Progenitor cell of endocrine pancreas (in vitro differentiated cells): ENCODE measurements around the gene UBE2I. TPM values are rescaled to one million over a fixed set of nuclear protein-coding genes. Genes with fewer than 3 reads are reported as not detected.
A peak's percentile ranks its signal among the peaks of the same experiment; 100 is the strongest.

Experiments used
- DNase-seq: peaks from one replicate; pipeline ENCODE4 v3.0.0; 2021; ENCODE audit warnings: low spot score; ENCODE audit not compliant: unreplicated experiment
- H3K27ac Mint-ChIP-seq: 2 replicates; pipeline ENCODE4 v1.8.0; 2021; ENCODE audit warnings: mild to moderate bottlenecking, moderate library complexity, mixed read lengths
- H3K27me3 Mint-ChIP-seq: 2 replicates; pipeline ENCODE4 v1.8.0; 2021; ENCODE audit warnings: mixed read lengths
- H3K36me3 Mint-ChIP-seq: 2 replicates; pipeline ENCODE4 v1.8.0; 2022; ENCODE audit warnings: mixed read lengths; ENCODE audit not compliant: insufficient read depth
- H3K4me1 Mint-ChIP-seq: 2 replicates; pipeline ENCODE4 v1.8.0; 2021; ENCODE audit warnings: low read depth, mixed read lengths
- H3K4me3 Mint-ChIP-seq: 2 replicates; pipeline ENCODE4 v1.8.0; 2021; ENCODE audit warnings: low read depth, mild to moderate bottlenecking, moderate library complexity, mixed read lengths
- H3K9me3 Mint-ChIP-seq: 2 replicates; pipeline ENCODE4 v1.8.0; 2021; ENCODE audit warnings: low read depth, mixed read lengths
- total RNA-seq: library from RNA; stranded (reverse); gene quantifications from 2 replicates; pipeline ENCODE4 v1.2.1, GENCODE V29; 2021
- TF ChIP-seq, protein P1 (sequence below): fragments of 200-600 bp; sonication (generic); IDR thresholded peaks from one replicate; pipeline ENCODE4 v1.5.0; 2021; ENCODE audit warnings: antibody characterized with exemption, mild to moderate bottlenecking; ENCODE audit not compliant: unreplicated experiment

Gene UBE2I
- total RNA-seq, 1 donor from 2014 or later = 211 TPM

DNA sequence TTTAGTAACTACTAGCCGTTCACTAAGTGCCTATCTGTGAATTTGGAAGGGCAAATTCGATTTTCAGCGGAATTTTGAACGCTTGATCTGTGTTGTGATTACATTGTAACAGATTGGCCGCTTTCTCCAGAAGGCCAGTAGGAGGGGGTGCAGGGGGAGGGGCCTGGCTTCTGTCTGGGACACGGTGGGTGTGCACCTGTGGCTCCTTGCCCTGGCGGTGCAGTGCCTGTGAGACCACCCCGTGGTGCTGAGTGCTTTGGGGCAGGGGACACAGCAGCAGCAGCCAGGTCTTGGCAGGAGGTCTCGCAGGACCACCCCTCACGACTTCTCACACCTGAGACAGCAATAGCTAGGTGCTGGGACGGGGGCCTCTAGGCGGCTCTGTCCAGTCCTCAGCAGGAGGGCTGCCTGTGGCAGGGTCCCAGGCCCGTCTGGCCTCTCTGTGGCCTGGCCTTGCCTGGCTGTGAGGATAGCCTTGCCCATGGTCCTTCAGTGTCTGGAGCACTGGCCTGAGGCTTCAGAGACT lies 1.8 kb downstream of the UBE2I start:
- TF ChIP-seq, protein P1, sequence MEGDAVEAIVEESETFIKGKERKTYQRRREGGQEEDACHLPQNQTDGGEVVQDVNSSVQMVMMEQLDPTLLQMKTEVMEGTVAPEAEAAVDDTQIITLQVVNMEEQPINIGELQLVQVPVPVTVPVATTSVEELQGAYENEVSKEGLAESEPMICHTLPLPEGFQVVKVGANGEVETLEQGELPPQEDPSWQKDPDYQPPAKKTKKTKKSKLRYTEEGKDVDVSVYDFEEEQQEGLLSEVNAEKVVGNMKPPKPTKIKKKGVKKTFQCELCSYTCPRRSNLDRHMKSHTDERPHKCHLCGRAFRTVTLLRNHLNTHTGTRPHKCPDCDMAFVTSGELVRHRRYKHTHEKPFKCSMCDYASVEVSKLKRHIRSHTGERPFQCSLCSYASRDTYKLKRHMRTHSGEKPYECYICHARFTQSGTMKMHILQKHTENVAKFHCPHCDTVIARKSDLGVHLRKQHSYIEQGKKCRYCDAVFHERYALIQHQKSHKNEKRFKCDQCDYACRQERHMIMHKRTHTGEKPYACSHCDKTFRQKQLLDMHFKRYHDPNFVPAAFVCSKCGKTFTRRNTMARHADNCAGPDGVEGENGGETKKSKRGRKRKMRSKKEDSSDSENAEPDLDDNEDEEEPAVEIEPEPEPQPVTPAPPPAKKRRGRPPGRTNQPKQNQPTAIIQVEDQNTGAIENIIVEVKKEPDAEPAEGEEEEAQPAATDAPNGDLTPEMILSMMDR = no peak
- Mint-ChIP-seq H3K4me1 (peaks cover 19% of the 10 kb centered on the region), H3K36me3 (peaks cover 5% of the 10 kb centered on the region), H3K27me3 (no peaks in the 10 kb centered on the region), H3K9me3 (no peaks in the 10 kb centered on the region), H3K27ac (peak overlapping the region; percentile 99), H3K4me3 (peak overlapping the region; percentile 100)
- no peak for DNase-seq

DNA sequence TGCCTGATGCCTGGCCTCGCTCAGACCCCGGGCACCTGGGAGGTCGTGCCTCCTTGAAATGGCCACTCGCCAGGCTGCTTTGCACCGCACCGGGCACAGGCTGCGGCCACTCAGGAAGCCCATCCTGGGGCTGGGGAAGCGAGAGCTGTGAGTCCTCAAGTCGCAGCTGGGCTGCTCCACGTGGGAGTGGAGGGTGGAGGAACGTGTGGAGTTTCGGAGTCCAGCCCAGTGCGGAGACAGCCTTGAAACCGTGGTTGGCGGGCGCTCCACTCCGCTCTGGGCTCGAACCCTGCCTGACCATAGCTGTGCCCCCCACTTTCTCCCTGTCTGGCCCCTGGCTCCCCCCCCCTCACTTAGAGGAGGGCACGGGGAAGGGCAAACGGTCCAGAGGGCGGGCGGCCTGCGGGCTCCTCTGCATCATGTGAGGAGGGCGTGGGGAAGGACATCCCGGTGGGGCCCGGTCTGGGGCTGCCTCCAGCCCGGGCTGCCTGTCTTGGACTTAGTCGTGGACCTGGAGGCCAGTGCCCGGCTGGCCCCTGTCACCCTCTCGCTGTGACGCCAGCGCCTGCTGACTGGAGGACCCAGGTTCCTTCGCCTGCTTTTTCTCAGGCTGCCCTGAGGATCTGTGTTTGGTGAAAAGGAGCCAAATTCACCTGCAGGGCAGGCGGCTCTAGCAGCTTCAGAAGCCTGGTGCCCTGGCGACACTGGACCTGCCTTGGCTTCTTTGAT lies 2.5 kb downstream of the UBE2I start:
- Mint-ChIP-seq H3K36me3 (peaks cover 6% of the 10 kb centered on the region), H3K9me3 (no peaks in the 10 kb centered on the region), H3K4me1 (peaks cover 19% of the 10 kb centered on the region), H3K27ac (no peak overlapping the region), H3K4me3 (peak overlapping the region; percentile 100), H3K27me3 (no peaks in the 10 kb centered on the region)
- TF ChIP-seq, protein P1 = no peak
- no peak for DNase-seq

DNA sequence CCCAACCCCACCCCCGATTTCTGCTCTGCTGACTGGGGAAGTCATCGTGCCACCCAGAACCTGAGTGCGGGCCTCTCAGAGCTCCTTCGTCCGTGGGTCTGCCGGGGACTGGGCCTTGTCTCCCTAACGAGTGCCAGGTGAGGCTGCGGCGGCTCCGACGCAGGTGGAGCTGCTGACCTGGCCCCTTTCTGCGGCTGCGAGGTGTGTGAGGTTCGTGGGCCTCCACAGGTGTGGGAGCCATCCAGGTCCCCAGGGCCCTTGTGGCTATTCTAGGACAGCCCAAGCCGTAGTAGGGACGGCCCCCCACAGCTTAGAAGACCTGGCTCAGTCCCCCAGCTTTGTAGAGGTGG lies 3.0 kb downstream of the UBE2I start:
- H3K9me3 Mint-ChIP-seq = no peaks in the 10 kb centered on the region
- DNase-seq = no peak
- TF ChIP-seq, protein P1 = no peak
- peaks cover 19% of the 10 kb centered on the region for H3K4me1 Mint-ChIP-seq
- H3K27ac Mint-ChIP-seq = peak overlapping the region; percentile 67
- no peaks in the 10 kb centered on the region for H3K27me3 Mint-ChIP-seq
- H3K36me3 Mint-ChIP-seq = peaks cover 7% of the 10 kb centered on the region
- peak overlapping the region; percentile 48 for H3K4me3 Mint-ChIP-seq

DNA sequence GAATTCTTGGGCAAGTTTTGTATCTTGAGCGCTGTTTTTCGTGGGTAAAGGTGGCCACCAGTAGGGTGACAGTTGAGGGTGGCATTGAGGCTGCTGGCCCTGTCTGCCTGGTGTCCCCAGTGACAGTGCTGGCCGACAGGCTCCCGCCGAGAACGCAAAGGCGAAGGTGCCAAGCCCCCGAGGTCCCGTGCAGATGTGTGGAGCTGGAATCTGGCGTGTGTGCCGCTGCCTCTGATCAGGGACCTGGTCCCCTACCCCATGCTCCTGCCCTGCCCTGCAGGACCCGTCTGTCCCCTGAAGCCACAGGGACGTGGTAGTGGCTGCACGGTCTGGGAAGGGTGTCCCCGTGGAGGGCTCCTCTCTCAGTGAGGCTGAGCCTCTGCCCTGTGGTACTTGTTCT lies 3.5 kb downstream of the UBE2I start:
- DNase-seq = no peak
- H3K27ac Mint-ChIP-seq = peak overlapping the region; percentile 67
- no peaks in the 10 kb centered on the region for H3K9me3 Mint-ChIP-seq
- peak overlapping the region; percentile 48 for H3K4me3 Mint-ChIP-seq
- TF ChIP-seq, protein P1 = no peak
- H3K36me3 Mint-ChIP-seq = peaks cover 9% of the 10 kb centered on the region
- peaks cover 19% of the 10 kb centered on the region for H3K4me1 Mint-ChIP-seq
- H3K27me3 Mint-ChIP-seq = no peaks in the 10 kb centered on the region

DNA sequence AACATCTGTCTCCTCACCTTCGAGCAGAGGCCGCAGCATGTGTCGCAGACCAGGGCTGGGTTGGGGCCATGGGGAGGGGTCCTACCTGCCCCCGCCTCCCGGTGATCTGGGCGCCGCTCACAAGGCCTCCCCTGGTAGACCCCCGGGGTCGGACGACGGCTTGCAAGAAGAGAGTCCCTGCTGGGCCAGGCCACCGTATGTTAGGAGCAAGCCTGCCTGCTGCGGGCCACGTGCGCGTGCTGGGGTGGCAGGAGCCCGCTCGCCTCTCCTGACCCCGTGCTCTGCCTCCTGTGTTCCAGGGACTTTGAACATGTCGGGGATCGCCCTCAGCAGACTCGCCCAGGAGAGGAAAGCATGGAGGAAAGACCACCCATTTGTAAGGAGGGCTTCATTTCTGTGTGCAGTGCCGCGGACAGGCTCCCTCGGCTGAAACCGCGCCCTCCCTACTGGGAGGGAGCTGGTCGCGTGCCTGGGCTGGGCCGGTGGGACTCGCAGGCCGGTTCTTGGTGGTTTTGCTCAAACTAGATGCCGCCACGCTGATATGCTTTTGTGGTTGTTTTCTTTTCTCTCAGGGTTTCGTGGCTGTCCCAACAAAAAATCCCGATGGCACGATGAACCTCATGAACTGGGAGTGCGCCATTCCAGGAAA lies 4.4 kb downstream of the UBE2I start:
- Mint-ChIP-seq H3K4me3 (no peak overlapping the region), H3K4me1 (peaks cover 19% of the 10 kb centered on the region), H3K9me3 (no peaks in the 10 kb centered on the region), H3K27ac (peak overlapping the region; percentile 76), H3K27me3 (no peaks in the 10 kb centered on the region), H3K36me3 (peaks cover 13% of the 10 kb centered on the region)
- TF ChIP-seq, protein P1 = no peak
- no peak for DNase-seq
